ENCODE results near the gene NGRN. TPM values are rescaled to one million over a fixed set of nuclear protein-coding genes. Genes with fewer than 3 reads are reported as not detected.
A peak's percentile ranks its signal among the peaks of the same experiment; 100 is the strongest.

The NGRN gene, protein sequence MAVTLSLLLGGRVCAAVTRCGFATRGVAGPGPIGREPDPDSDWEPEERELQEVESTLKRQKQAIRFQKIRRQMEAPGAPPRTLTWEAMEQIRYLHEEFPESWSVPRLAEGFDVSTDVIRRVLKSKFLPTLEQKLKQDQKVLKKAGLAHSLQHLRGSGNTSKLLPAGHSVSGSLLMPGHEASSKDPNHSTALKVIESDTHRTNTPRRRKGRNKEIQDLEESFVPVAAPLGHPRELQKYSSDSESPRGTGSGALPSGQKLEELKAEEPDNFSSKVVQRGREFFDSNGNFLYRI
- 226 TPM for polyA plus RNA-seq (2012; ENCODE audit: insufficient read depth, insufficient read length, low read depth)

DNA sequence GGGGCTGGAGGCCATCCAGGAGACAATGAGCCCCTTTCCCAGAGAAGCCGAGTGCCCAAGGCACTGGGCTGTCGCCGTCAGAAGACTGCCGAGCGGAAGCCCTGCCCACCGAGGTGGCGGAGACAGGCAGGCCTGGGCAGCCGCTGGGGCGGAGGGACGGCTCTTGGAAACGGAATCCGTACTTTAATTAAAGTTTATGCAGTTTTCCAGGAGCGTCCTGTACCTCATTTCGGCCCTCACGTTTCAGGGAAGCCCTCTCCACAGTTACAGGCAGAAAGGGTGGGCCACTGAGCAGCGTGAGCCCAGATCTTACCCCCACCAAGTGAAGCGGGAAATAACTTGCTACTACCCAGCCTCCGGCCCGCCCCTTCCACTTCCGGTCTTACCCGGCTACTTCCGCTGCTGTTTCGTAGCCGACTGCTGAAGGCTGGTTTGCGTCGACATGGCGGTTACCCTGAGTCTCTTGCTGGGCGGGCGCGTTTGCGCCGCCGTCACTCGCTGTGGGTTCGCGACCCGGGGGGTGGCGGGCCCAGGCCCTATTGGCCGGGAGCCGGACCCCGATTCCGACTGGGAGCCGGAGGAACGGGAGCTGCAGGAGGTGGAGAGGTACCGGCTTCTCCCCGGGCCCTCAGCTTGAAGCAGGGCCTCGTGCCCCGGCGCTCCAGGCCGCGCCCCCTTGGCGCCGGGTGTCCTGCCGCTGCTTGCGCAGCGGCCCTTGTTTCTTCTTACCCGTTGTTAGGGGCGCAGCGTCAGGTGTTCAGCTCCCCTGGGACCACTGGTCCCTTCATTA, at the start of gene NGRN:
Gene NGRN, plus strand, starts transcription at position 402 of the 790 bp plus-strand sequence. Its CDS starts 41 bp downstream, at position 443.
- Histone ChIP-seq H3K4me1 (no peaks in the 10 kb centered on the region; the same call in 1 of the 2 replicates), H3K27me3 (no peaks in the 10 kb centered on the region), H3K9me3 (no peaks in the 10 kb centered on the region), H3K36me3 (peaks cover 18% of the 10 kb centered on the region), H3K4me3 (ENCODE audit: low read depth, low read length) (peak within 1 kb of the TSS; percentile 95)
- peak; percentile 92 for DNase-seq
- no peak for TF ChIP-seq CTCF (IDR thresholded peaks at IDR 0.05; ENCODE audit: low read depth, low read length)

- DNase-seq = no peak
- Histone ChIP-seq H3K36me3 (no peaks in the 10 kb centered on the region), H3K27me3 (no peaks in the 10 kb centered on the region), H3K4me3 (ENCODE audit: low read depth, low read length) (no peak overlapping the region), H3K9me3 (no peaks in the 10 kb centered on the region), H3K4me1 (peaks cover 18% of the 10 kb centered on the region)
- TF ChIP-seq CTCF (IDR thresholded peaks at IDR 0.05; ENCODE audit: low read depth, low read length) = no peak
These were observed 47.6 kb upstream of the NGRN start for GRCh38 chr15:90217671-90218394.

DNA sequence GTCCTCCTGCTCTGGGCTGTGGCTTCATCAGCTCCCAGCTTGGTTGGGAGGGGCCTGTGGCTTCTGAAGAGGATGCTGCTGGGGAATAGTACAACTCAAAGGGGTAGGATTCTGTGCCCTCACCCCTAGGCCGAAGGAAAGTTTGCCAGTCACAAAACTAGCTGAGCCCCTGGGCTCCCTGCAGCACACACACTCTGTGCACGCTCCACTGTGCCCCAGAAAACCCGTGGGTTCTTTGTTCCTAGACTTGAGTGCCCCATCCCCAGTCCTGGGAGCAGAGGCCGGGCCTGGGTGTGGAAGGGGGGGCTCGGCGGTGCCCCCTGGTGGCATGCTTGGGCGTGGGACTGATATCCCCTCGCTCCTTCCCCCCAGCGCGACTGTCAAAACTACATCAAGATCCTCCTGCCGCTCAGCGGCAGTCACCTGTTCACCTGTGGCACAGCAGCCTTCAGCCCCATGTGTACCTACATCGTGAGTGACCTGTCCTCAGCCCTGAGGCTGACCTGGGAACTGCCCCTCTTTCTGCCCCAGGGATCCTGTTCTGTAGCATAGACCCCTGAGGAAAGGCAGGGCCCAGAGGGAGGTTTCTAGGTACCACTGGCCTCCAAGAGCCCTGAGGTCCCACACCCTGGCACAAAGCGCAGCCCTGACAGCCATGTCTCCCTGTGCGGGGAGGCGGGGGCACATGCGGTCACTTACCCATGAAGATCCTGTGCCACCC, 45.9 kb upstream of the NGRN start:
- peaks cover 11% of the 10 kb centered on the region for H3K4me1 ChIP-seq
- H3K27me3 ChIP-seq = no peaks in the 10 kb centered on the region
- DNase-seq = peak; percentile 79
- H3K4me3 ChIP-seq (ENCODE audit: low read depth, low read length) = no peak overlapping the region
- no peaks in the 10 kb centered on the region; the same call in 1 of the 2 replicates for H3K36me3 ChIP-seq
- no peaks in the 10 kb centered on the region for H3K9me3 ChIP-seq
- TF ChIP-seq CTCF (IDR thresholded peaks at IDR 0.05; ENCODE audit: low read depth, low read length) = peak; percentile 85

DNA sequence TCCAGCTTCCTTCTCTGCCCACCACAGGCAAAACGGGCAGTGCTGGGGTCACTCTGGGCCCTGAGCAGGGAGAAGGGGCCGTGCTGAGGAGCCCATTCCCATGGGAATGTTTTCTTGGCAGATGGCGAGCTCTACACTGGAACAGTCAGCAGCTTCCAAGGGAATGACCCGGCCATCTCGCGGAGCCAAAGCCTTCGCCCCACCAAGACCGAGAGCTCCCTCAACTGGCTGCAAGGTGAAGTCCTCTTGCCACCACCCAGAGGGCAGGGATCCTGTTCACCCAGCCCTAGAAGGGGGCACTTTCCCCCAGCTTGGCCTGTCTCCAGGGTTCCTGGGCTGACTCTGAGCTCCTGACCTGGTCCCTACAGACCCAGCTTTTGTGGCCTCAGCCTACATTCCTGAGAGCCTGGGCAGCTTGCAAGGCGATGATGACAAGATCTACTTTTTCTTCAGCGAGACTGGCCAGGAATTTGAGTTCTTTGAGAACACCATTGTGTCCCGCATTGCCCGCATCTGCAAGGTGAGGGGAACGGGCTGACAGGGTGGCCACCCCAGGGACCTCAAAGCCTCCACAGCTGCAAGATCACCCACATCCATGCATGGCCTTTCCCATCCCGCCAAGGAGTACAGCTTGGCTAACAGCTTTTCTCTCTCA, 44.1 kb upstream of the NGRN start:
- TF ChIP-seq CTCF (IDR thresholded peaks at IDR 0.05; ENCODE audit: low read depth, low read length) = peak; percentile 96
- peaks cover 9% of the 10 kb centered on the region for H3K36me3 ChIP-seq
- peak; percentile 89 for DNase-seq
- H3K9me3 ChIP-seq = no peaks in the 10 kb centered on the region
- H3K4me1 ChIP-seq = peaks cover 11% of the 10 kb centered on the region
- H3K27me3 ChIP-seq = no peaks in the 10 kb centered on the region
- no peak overlapping the region for H3K4me3 ChIP-seq (ENCODE audit: low read depth, low read length)

GRCh38 chr15:90222547-90222946, 42.9 kb upstream of the NGRN start:
- Histone ChIP-seq H3K4me3 (ENCODE audit: low read depth, low read length) (no peak overlapping the region), H3K9me3 (no peaks in the 10 kb centered on the region), H3K36me3 (peaks cover 14% of the 10 kb centered on the region), H3K4me1 (peaks cover 11% of the 10 kb centered on the region), H3K27me3 (no peaks in the 10 kb centered on the region)
- no peak for TF ChIP-seq CTCF (IDR thresholded peaks at IDR 0.05; ENCODE audit: low read depth, low read length)
- DNase-seq = no peak
